GM20000 (cell line): Measurements from ENCODE around the gene ZBTB5.

ENCODE experiments used
- DNase-seq: peaks from one replicate; pipeline ENCODE4 v3.0.0; 2012; ENCODE audit warnings: low spot score
- CTCF ChIP-seq: IDR thresholded peaks from 2 replicates; pipeline ENCODE4 v1.5.1; 2012; ENCODE audit warnings: mild to moderate bottlenecking, control low read depth; ENCODE audit errors: extremely low read depth, missing control alignments

ZBTB5 gene

GRCh38 chr9:37508834-37509206 is 43.6 kb upstream of the ZBTB5 start:
- TF ChIP-seq CTCF = no peak
- DNase-seq = no peak

- no peak for TF ChIP-seq CTCF
- DNase-seq = no peak
These were observed 43.0 kb upstream of the ZBTB5 start for GRCh38 chr9:37508135-37508833.

- no peak for DNase-seq
- no peak for TF ChIP-seq CTCF
These were observed 42.4 kb upstream of the ZBTB5 start for GRCh38 chr9:37507566-37508134.

GRCh38 chr9:37504605-37505004 is 39.4 kb upstream of the ZBTB5 start:
- DNase-seq = no peak

GRCh38 chr9:37503736-37504135 is 38.5 kb upstream of the ZBTB5 start:
- no peak for TF ChIP-seq CTCF
- DNase-seq = no peak

More at GRCh38 chr9:37504605-37505004, 39.4 kb upstream of the ZBTB5 start:
- no peak for TF ChIP-seq CTCF

- no peak for TF ChIP-seq CTCF
- no peak for DNase-seq
These were observed 36.8 kb upstream of the ZBTB5 start for GRCh38 chr9:37501957-37502596.

- no peak for DNase-seq
- no peak for TF ChIP-seq CTCF
These were observed 34.0 kb upstream of the ZBTB5 start for GRCh38 chr9:37499297-37499696.
